ENCODE results near the gene GTF2IRD1.
"Not testable (repeated sequence)": the region's sequence is repeated elsewhere in the genome, so short reads cannot be mapped to it uniquely, and the experiment has no call there.

The GTF2IRD1 gene

GRCh38 chr7:74412603-74413002 lies 41.1 kb upstream of the GTF2IRD1 start:
- Histone ChIP-seq H3K4me3 (ENCODE audit: insufficient read depth, low read depth, low read length) (no peak overlapping the region), H3K27me3 (ENCODE audit: control insufficient read depth, insufficient read depth, low read length, poor library complexity, severe bottlenecking) (no peaks in the 10 kb centered on the region), H3K36me3 (ENCODE audit: control insufficient read depth, insufficient read depth, low read length) (no peaks in the 10 kb centered on the region), H3K27ac (ENCODE audit: insufficient read depth, low read depth, low read length, poor library complexity, severe bottlenecking) (no peak overlapping the region), H3K4me1 (ENCODE audit: control insufficient read depth, insufficient read depth, low read length) (no peaks in the 10 kb centered on the region), H3K9me3 (ENCODE audit: control insufficient read depth, low read length) (no peaks in the 10 kb centered on the region)
- 84 to 90% methylated on average over 3 of the region's 3 CpGs for WGBS, 2 experiments

- H3K4me1 ChIP-seq (ENCODE audit: control insufficient read depth, insufficient read depth, low read length); H3K27ac ChIP-seq (ENCODE audit: insufficient read depth, low read depth, low read length, poor library complexity, severe bottlenecking); H3K27me3 ChIP-seq (ENCODE audit: control insufficient read depth, insufficient read depth, low read length, poor library complexity, severe bottlenecking); H3K9me3 ChIP-seq (ENCODE audit: control insufficient read depth, low read length); H3K36me3 ChIP-seq (ENCODE audit: control insufficient read depth, insufficient read depth, low read length); H3K4me3 ChIP-seq (ENCODE audit: insufficient read depth, low read depth, low read length): not testable (repeated sequence)
- 86 to 91% methylated on average over 6 to 7 of the region's 7 CpGs for WGBS, 2 experiments
Observed at GRCh38 chr7:74414595-74415333, 38.9 kb upstream of the GTF2IRD1 start.

- no peak overlapping the region for H3K4me3 ChIP-seq (ENCODE audit: insufficient read depth, low read depth, low read length)
- H3K27me3 ChIP-seq (ENCODE audit: control insufficient read depth, insufficient read depth, low read length, poor library complexity, severe bottlenecking): no peaks in the 10 kb centered on the region
- 37 to 40% methylated on average over 16 of the region's 16 CpGs for WGBS, 2 experiments
Observed at GRCh38 chr7:74417419-74417971, 36.2 kb upstream of the GTF2IRD1 start.

GRCh38 chr7:74418076-74418475 lies 35.6 kb upstream of the GTF2IRD1 start:
- no peaks in the 10 kb centered on the region for H3K27me3 ChIP-seq (ENCODE audit: control insufficient read depth, insufficient read depth, low read length, poor library complexity, severe bottlenecking)
- no peak overlapping the region for H3K4me3 ChIP-seq (ENCODE audit: insufficient read depth, low read depth, low read length)
- H3K27ac ChIP-seq (ENCODE audit: insufficient read depth, low read depth, low read length, poor library complexity, severe bottlenecking): no peak overlapping the region
- no peaks in the 10 kb centered on the region for H3K36me3 ChIP-seq (ENCODE audit: control insufficient read depth, insufficient read depth, low read length)
- no peaks in the 10 kb centered on the region for H3K4me1 ChIP-seq (ENCODE audit: control insufficient read depth, insufficient read depth, low read length)
- H3K9me3 ChIP-seq (ENCODE audit: control insufficient read depth, low read length): no peaks in the 10 kb centered on the region
- WGBS, 2 experiments: 92 to 94% methylated on average over 8 of the region's 8 CpGs

More at GRCh38 chr7:74417419-74417971, 36.2 kb upstream of the GTF2IRD1 start:
- no peak overlapping the region for H3K27ac ChIP-seq (ENCODE audit: insufficient read depth, low read depth, low read length, poor library complexity, severe bottlenecking)
- H3K4me1 ChIP-seq (ENCODE audit: control insufficient read depth, insufficient read depth, low read length): no peaks in the 10 kb centered on the region
- H3K9me3 ChIP-seq (ENCODE audit: control insufficient read depth, low read length): no peaks in the 10 kb centered on the region
- H3K36me3 ChIP-seq (ENCODE audit: control insufficient read depth, insufficient read depth, low read length): no peaks in the 10 kb centered on the region

- H3K4me1 ChIP-seq (ENCODE audit: control insufficient read depth, insufficient read depth, low read length): no peaks in the 10 kb centered on the region
Observed at GRCh38 chr7:74418538-74418937, 35.2 kb upstream of the GTF2IRD1 start.

DNA sequence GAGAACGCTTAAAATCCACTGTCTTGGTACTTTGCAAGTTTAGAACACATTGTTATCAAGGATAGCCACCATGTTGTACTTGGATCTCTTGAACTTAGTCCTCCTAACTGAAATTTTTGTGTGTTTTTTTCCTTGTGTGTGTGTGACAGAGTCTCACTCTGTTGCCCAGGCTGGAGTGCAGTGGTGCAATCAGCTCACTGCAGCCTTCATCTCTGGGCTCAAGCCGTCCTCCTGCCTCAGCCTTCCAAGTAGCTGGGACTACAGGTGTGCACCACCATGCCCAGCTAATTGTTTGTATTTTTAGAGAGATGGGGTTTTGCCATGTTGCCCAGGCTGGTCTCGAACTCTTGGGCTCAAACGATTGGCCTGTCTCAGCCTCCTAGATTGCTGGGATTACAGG lies 34.5 kb upstream of the GTF2IRD1 start:
- not testable (repeated sequence) for H3K4me1 ChIP-seq (ENCODE audit: control insufficient read depth, insufficient read depth, low read length); H3K36me3 ChIP-seq (ENCODE audit: control insufficient read depth, insufficient read depth, low read length); H3K9me3 ChIP-seq (ENCODE audit: control insufficient read depth, low read length); H3K4me3 ChIP-seq (ENCODE audit: insufficient read depth, low read depth, low read length); H3K27me3 ChIP-seq (ENCODE audit: control insufficient read depth, insufficient read depth, low read length, poor library complexity, severe bottlenecking); H3K27ac ChIP-seq (ENCODE audit: insufficient read depth, low read depth, low read length, poor library complexity, severe bottlenecking)
- 77 to 80% methylated on average over 4 of the region's 4 CpGs for WGBS, 2 experiments

More at GRCh38 chr7:74418538-74418937, 35.2 kb upstream of the GTF2IRD1 start:
- Histone ChIP-seq H3K27ac (ENCODE audit: insufficient read depth, low read depth, low read length, poor library complexity, severe bottlenecking) (no peak overlapping the region), H3K4me3 (ENCODE audit: insufficient read depth, low read depth, low read length) (no peak overlapping the region), H3K36me3 (ENCODE audit: control insufficient read depth, insufficient read depth, low read length) (no peaks in the 10 kb centered on the region), H3K27me3 (ENCODE audit: control insufficient read depth, insufficient read depth, low read length, poor library complexity, severe bottlenecking) (no peaks in the 10 kb centered on the region), H3K9me3 (ENCODE audit: control insufficient read depth, low read length) (no peaks in the 10 kb centered on the region)
- 87 to 88% methylated on average over 10 of the region's 10 CpGs for WGBS, 2 experiments

DNA sequence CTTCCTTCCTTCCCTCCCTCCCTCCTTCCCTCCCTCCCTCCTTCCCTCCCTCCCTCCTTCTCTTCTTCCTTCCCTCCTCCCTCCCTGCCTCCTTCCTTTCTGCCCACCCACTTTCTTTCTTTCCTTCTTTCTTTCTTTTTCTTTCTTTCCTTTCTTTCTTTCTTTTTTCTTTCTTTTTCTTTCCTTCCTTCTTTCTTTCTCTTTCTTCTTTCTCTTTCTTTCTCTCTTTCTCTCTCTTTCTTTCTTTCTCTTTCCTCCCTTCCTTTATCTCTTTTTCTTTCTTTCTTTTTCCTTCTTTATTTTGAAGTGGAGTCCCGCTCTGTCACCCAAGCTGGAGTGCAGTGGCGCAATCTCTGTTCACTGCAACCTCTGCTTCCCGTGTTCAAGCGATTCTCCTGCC lies 33.7 kb upstream of the GTF2IRD1 start:
- no peaks in the 10 kb centered on the region for H3K27me3 ChIP-seq (ENCODE audit: control insufficient read depth, insufficient read depth, low read length, poor library complexity, severe bottlenecking)
- H3K4me1 ChIP-seq (ENCODE audit: control insufficient read depth, insufficient read depth, low read length): no peaks in the 10 kb centered on the region
- H3K27ac ChIP-seq (ENCODE audit: insufficient read depth, low read depth, low read length, poor library complexity, severe bottlenecking): no peak overlapping the region
- H3K4me3 ChIP-seq (ENCODE audit: insufficient read depth, low read depth, low read length): no peak overlapping the region
- H3K36me3 ChIP-seq (ENCODE audit: control insufficient read depth, insufficient read depth, low read length): no peaks in the 10 kb centered on the region
- 91 to 93% methylated on average over 4 of the region's 4 CpGs for WGBS, 2 experiments
- no peaks in the 10 kb centered on the region for H3K9me3 ChIP-seq (ENCODE audit: control insufficient read depth, low read length)

- no peak overlapping the region for H3K27ac ChIP-seq (ENCODE audit: insufficient read depth, low read depth, low read length, poor library complexity, severe bottlenecking)
- no peaks in the 10 kb centered on the region for H3K27me3 ChIP-seq (ENCODE audit: control insufficient read depth, insufficient read depth, low read length, poor library complexity, severe bottlenecking)
- 89 to 90% methylated on average over 10 of the region's 10 CpGs for WGBS, 2 experiments
- H3K4me1 ChIP-seq (ENCODE audit: control insufficient read depth, insufficient read depth, low read length): no peaks in the 10 kb centered on the region
- no peaks in the 10 kb centered on the region for H3K9me3 ChIP-seq (ENCODE audit: control insufficient read depth, low read length)
- H3K4me3 ChIP-seq (ENCODE audit: insufficient read depth, low read depth, low read length): no peak overlapping the region
- no peaks in the 10 kb centered on the region for H3K36me3 ChIP-seq (ENCODE audit: control insufficient read depth, insufficient read depth, low read length)
Observed at GRCh38 chr7:74424291-74424880, 29.3 kb upstream of the GTF2IRD1 start.

DNA sequence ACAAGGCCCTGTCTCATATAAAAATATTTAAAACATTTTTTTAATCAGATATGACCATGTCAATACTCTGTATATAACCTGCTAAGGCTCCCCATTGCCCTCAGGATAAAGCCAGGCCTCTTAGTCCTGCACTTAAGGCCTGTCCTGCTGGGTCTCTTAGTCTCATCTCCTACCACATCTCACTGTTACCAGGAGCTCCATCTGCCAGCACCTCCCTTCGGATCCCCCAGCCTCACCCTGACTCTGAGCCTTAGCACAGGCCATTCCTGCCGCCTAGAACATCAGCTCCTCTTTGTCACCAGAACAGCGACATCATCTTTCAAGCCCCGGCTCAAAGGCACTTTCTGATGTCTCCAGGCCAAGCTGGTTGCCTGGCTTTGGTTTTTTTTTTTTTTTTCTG lies 25.7 kb upstream of the GTF2IRD1 start:
- Histone ChIP-seq H3K4me1 (ENCODE audit: control insufficient read depth, insufficient read depth, low read length) (no peaks in the 10 kb centered on the region), H3K9me3 (ENCODE audit: control insufficient read depth, low read length) (no peaks in the 10 kb centered on the region), H3K27me3 (ENCODE audit: control insufficient read depth, insufficient read depth, low read length, poor library complexity, severe bottlenecking) (no peaks in the 10 kb centered on the region), H3K36me3 (ENCODE audit: control insufficient read depth, insufficient read depth, low read length) (no peaks in the 10 kb centered on the region), H3K27ac (ENCODE audit: insufficient read depth, low read depth, low read length, poor library complexity, severe bottlenecking) (no peak overlapping the region), H3K4me3 (ENCODE audit: insufficient read depth, low read depth, low read length) (no peak overlapping the region)
- WGBS, 2 experiments: 88 to 89% methylated on average over 4 of the region's 4 CpGs

DNA sequence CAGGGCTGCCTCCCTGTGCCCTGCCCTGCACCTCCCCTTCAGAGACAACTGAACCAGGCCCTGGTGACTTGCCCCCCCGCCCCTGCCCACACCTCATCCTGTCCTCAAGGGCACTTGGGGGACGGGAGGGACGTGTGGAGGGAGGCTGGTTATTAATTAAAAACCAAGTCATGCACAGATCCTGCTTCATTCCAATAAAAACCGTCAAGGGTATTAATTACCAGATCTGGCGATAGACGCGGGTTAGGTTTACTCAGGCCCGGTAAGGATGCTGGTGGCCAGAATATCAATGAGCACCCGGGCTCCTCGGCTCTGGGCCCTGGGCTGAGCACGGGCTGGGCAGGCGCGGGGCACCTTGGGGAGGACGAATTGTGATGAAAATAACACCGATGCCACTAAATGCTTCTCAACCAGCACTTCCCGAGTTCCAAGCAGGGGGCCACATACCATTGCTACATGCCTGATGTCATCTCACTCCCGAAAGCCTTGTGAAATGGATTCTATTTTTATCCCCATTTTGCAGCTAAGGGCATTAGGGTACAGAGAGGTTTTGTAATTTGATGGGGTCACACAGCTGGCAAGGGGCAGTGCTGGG lies 24.5 kb upstream of the GTF2IRD1 start:
- Histone ChIP-seq H3K27ac (ENCODE audit: insufficient read depth, low read depth, low read length, poor library complexity, severe bottlenecking) (no peak overlapping the region), H3K36me3 (ENCODE audit: control insufficient read depth, insufficient read depth, low read length) (no peaks in the 10 kb centered on the region), H3K4me3 (ENCODE audit: insufficient read depth, low read depth, low read length) (no peak overlapping the region), H3K27me3 (ENCODE audit: control insufficient read depth, insufficient read depth, low read length, poor library complexity, severe bottlenecking) (no peaks in the 10 kb centered on the region), H3K4me1 (ENCODE audit: control insufficient read depth, insufficient read depth, low read length) (no peaks in the 10 kb centered on the region), H3K9me3 (ENCODE audit: control insufficient read depth, low read length) (no peaks in the 10 kb centered on the region)
- 29 to 33% methylated on average over 16 to 17 of the region's 17 CpGs for WGBS, 2 experiments

Data from ectodermal cell (in vitro differentiated cells).